ENCODE data around the gene FAM177A1.
A peak's percentile ranks its signal among the peaks of the same experiment; 100 is the strongest.
"Not testable (repeated sequence)": the region's sequence is repeated elsewhere in the genome, so short reads cannot be mapped to it uniquely, and the experiment has no call there.

FAM177A1 gene

GRCh38 chr14:35085441-35085840 lies 39.4 kb downstream of the FAM177A1 start:
- Histone ChIP-seq H3K27me3 (ENCODE audit: control insufficient read depth in 5 of 5, insufficient read depth in 4 of 5, low read length in 5 of 5) (no peaks in the 10 kb centered on the region), H3K4me3 (ENCODE audit: low read depth in 1 of 5, low read length in 5 of 5) (no peak overlapping the region), H3K4me1 (ENCODE audit: control insufficient read depth in 5 of 5, insufficient read depth in 5 of 5, low read length in 5 of 5) (no peaks in the 10 kb centered on the region), H3K9ac (ENCODE audit: low read length in 5 of 5) (no peak overlapping the region), H3K9me3 (ENCODE audit: control insufficient read depth in 5 of 5, low read length in 5 of 5) (no peaks in the 10 kb centered on the region), H3K27ac (ENCODE audit: low read depth, low read length) (no peak overlapping the region), H3K36me3 (ENCODE audit: control insufficient read depth in 5 of 5, insufficient read depth in 5 of 5, low read length in 5 of 5) (peaks cover 32 to 77% (median 50%) of the 10 kb centered on the region in 5 donors)

GRCh38 chr14:35088514-35088913 lies 42.4 kb downstream of the FAM177A1 start:
- no peaks in the 10 kb centered on the region for H3K27me3 ChIP-seq (ENCODE audit: control insufficient read depth in 5 of 5, insufficient read depth in 4 of 5, low read length in 5 of 5)
- H3K4me3 ChIP-seq (ENCODE audit: low read depth in 1 of 5, low read length in 5 of 5) = no peak overlapping the region
- H3K4me1 ChIP-seq (ENCODE audit: control insufficient read depth in 5 of 5, insufficient read depth in 5 of 5, low read length in 5 of 5) = no peaks in the 10 kb centered on the region
- no peaks in the 10 kb centered on the region for H3K9me3 ChIP-seq (ENCODE audit: control insufficient read depth in 5 of 5, low read length in 5 of 5)
- H3K27ac ChIP-seq (ENCODE audit: low read depth, low read length) = no peak overlapping the region
- H3K9ac ChIP-seq (ENCODE audit: low read length in 5 of 5) = no peak overlapping the region
- peaks cover 26 to 65% (median 38%) of the 10 kb centered on the region in 5 donors for H3K36me3 ChIP-seq (ENCODE audit: control insufficient read depth in 5 of 5, insufficient read depth in 5 of 5, low read length in 5 of 5)

GRCh38 chr14:35094645-35095044 lies 48.6 kb downstream of the FAM177A1 start:
- H3K27ac ChIP-seq (ENCODE audit: low read depth, low read length); H3K9ac ChIP-seq (ENCODE audit: low read length in 5 of 5); H3K4me3 ChIP-seq (ENCODE audit: low read depth in 1 of 5, low read length in 5 of 5); H3K4me1 ChIP-seq (ENCODE audit: control insufficient read depth in 5 of 5, insufficient read depth in 5 of 5, low read length in 5 of 5); H3K9me3 ChIP-seq (ENCODE audit: control insufficient read depth in 5 of 5, low read length in 5 of 5); H3K27me3 ChIP-seq (ENCODE audit: control insufficient read depth in 5 of 5, insufficient read depth in 4 of 5, low read length in 5 of 5): not testable (repeated sequence)
- H3K36me3 ChIP-seq (ENCODE audit: control insufficient read depth in 5 of 5, insufficient read depth in 5 of 5, low read length in 5 of 5) = peaks cover 21 to 71% (median 47%) of the 10 kb centered on the region in 5 donors

GRCh38 chr14:35107866-35108265 lies 61.8 kb downstream of the FAM177A1 start:
- Histone ChIP-seq H3K9ac (ENCODE audit: low read length in 5 of 5) (no peak overlapping the region), H3K4me1 (ENCODE audit: control insufficient read depth in 5 of 5, insufficient read depth in 5 of 5, low read length in 5 of 5) (no peaks in the 10 kb centered on the region), H3K4me3 (ENCODE audit: low read depth in 1 of 5, low read length in 5 of 5) (no peak overlapping the region), H3K9me3 (ENCODE audit: control insufficient read depth in 5 of 5, low read length in 5 of 5) (no peaks in the 10 kb centered on the region), H3K36me3 (ENCODE audit: control insufficient read depth in 5 of 5, insufficient read depth in 5 of 5, low read length in 5 of 5) (peaks cover 39 to 78% (median 51%) of the 10 kb centered on the region in 5 donors), H3K27me3 (ENCODE audit: control insufficient read depth in 5 of 5, insufficient read depth in 4 of 5, low read length in 5 of 5) (no peaks in the 10 kb centered on the region), H3K27ac (ENCODE audit: low read depth, low read length) (no peak overlapping the region)

- no peaks in the 10 kb centered on the region for H3K27me3 ChIP-seq (ENCODE audit: control insufficient read depth in 5 of 5, insufficient read depth in 4 of 5, low read length in 5 of 5)
- no peaks in the 10 kb centered on the region for H3K4me1 ChIP-seq (ENCODE audit: control insufficient read depth in 5 of 5, insufficient read depth in 5 of 5, low read length in 5 of 5)
- H3K4me3 ChIP-seq (ENCODE audit: low read depth in 1 of 5, low read length in 5 of 5) = no peak overlapping the region
- H3K36me3 ChIP-seq (ENCODE audit: control insufficient read depth in 5 of 5, insufficient read depth in 5 of 5, low read length in 5 of 5) = peaks cover 26 to 65% (median 47%) of the 10 kb centered on the region in 5 donors
- H3K27ac ChIP-seq (ENCODE audit: low read depth, low read length) = no peak overlapping the region
- no peaks in the 10 kb centered on the region for H3K9me3 ChIP-seq (ENCODE audit: control insufficient read depth in 5 of 5, low read length in 5 of 5)
- H3K9ac ChIP-seq (ENCODE audit: low read length in 5 of 5) = no peak overlapping the region
These were observed 66.6 kb downstream of the FAM177A1 start for GRCh38 chr14:35112641-35113040.

GRCh38 chr14:35113308-35113950 lies 67.4 kb downstream of the FAM177A1 start:
- peaks cover 23 to 62% (median 44%) of the 10 kb centered on the region in 5 donors for H3K36me3 ChIP-seq (ENCODE audit: control insufficient read depth in 5 of 5, insufficient read depth in 5 of 5, low read length in 5 of 5)

GRCh38 chr14:35114036-35114435 lies 68.0 kb downstream of the FAM177A1 start:
- Histone ChIP-seq H3K27me3 (ENCODE audit: control insufficient read depth in 5 of 5, insufficient read depth in 4 of 5, low read length in 5 of 5) (no peaks in the 10 kb centered on the region), H3K36me3 (ENCODE audit: control insufficient read depth in 5 of 5, insufficient read depth in 5 of 5, low read length in 5 of 5) (peaks cover 23 to 57% (median 44%) of the 10 kb centered on the region in 5 donors), H3K9ac (ENCODE audit: low read length in 5 of 5) (no peak overlapping the region), H3K27ac (ENCODE audit: low read depth, low read length) (no peak overlapping the region), H3K9me3 (ENCODE audit: control insufficient read depth in 5 of 5, low read length in 5 of 5) (no peaks in the 10 kb centered on the region), H3K4me1 (ENCODE audit: control insufficient read depth in 5 of 5, insufficient read depth in 5 of 5, low read length in 5 of 5) (no peaks in the 10 kb centered on the region), H3K4me3 (ENCODE audit: low read depth in 1 of 5, low read length in 5 of 5) (no peak overlapping the region)

More at GRCh38 chr14:35113308-35113950, 67.4 kb downstream of the FAM177A1 start:
- no peak overlapping the region for H3K4me3 ChIP-seq (ENCODE audit: low read depth in 1 of 5, low read length in 5 of 5)
- no peaks in the 10 kb centered on the region for H3K4me1 ChIP-seq (ENCODE audit: control insufficient read depth in 5 of 5, insufficient read depth in 5 of 5, low read length in 5 of 5)
- H3K27ac ChIP-seq (ENCODE audit: low read depth, low read length) = no peak overlapping the region
- no peak overlapping the region for H3K9ac ChIP-seq (ENCODE audit: low read length in 5 of 5)
- no peaks in the 10 kb centered on the region for H3K27me3 ChIP-seq (ENCODE audit: control insufficient read depth in 5 of 5, insufficient read depth in 4 of 5, low read length in 5 of 5)
- H3K9me3 ChIP-seq (ENCODE audit: control insufficient read depth in 5 of 5, low read length in 5 of 5) = no peaks in the 10 kb centered on the region

GRCh38 chr14:35116242-35116641 lies 70.2 kb downstream of the FAM177A1 start:
- Histone ChIP-seq H3K4me1 (ENCODE audit: control insufficient read depth in 5 of 5, insufficient read depth in 5 of 5, low read length in 5 of 5) (peaks cover 0 to 9% (median 8%) of the 10 kb centered on the region in 5 donors), H3K9me3 (ENCODE audit: control insufficient read depth in 5 of 5, low read length in 5 of 5) (no peaks in the 10 kb centered on the region), H3K4me3 (ENCODE audit: low read depth in 1 of 5, low read length in 5 of 5) (no peak overlapping the region), H3K9ac (ENCODE audit: low read length in 5 of 5) (no peak overlapping the region), H3K36me3 (ENCODE audit: control insufficient read depth in 5 of 5, insufficient read depth in 5 of 5, low read length in 5 of 5) (peaks cover 12 to 41% (median 28%) of the 10 kb centered on the region in 5 donors), H3K27ac (ENCODE audit: low read depth, low read length) (no peak overlapping the region), H3K27me3 (ENCODE audit: control insufficient read depth in 5 of 5, insufficient read depth in 4 of 5, low read length in 5 of 5) (no peaks in the 10 kb centered on the region)

- Histone ChIP-seq H3K9me3 (ENCODE audit: control insufficient read depth in 5 of 5, low read length in 5 of 5) (no peaks in the 10 kb centered on the region), H3K27me3 (ENCODE audit: control insufficient read depth in 5 of 5, insufficient read depth in 4 of 5, low read length in 5 of 5) (no peaks in the 10 kb centered on the region), H3K4me1 (ENCODE audit: control insufficient read depth in 5 of 5, insufficient read depth in 5 of 5, low read length in 5 of 5) (peaks cover 0 to 9% (median 9%) of the 10 kb centered on the region in 5 donors), H3K27ac (ENCODE audit: low read depth, low read length) (no peak overlapping the region), H3K36me3 (ENCODE audit: control insufficient read depth in 5 of 5, insufficient read depth in 5 of 5, low read length in 5 of 5) (peaks cover 10 to 32% (median 20%) of the 10 kb centered on the region in 5 donors), H3K4me3 (ENCODE audit: low read depth in 1 of 5, low read length in 5 of 5) (no peak overlapping the region), H3K9ac (ENCODE audit: low read length in 5 of 5) (no peak overlapping the region)
These were observed 71.0 kb downstream of the FAM177A1 start for GRCh38 chr14:35117112-35117511.

- Histone ChIP-seq H3K4me1 (ENCODE audit: control insufficient read depth in 5 of 5, insufficient read depth in 5 of 5, low read length in 5 of 5) (peaks cover 1 to 23% (median 20%) of the 10 kb centered on the region in 5 donors), H3K27ac (ENCODE audit: low read depth, low read length) (peak overlapping the region; percentile 98), H3K27me3 (ENCODE audit: control insufficient read depth in 5 of 5, insufficient read depth in 4 of 5, low read length in 5 of 5) (no peaks in the 10 kb centered on the region), H3K9me3 (ENCODE audit: control insufficient read depth in 5 of 5, low read length in 5 of 5) (no peaks in the 10 kb centered on the region), H3K36me3 (ENCODE audit: control insufficient read depth in 5 of 5, insufficient read depth in 5 of 5, low read length in 5 of 5) (peaks cover 0 to 2% (median 0%) of the 10 kb centered on the region in 5 donors), H3K4me3 (ENCODE audit: low read depth in 1 of 5, low read length in 5 of 5) (peak overlapping the region; percentile 89 to 100 (median 97)), H3K9ac (ENCODE audit: low read length in 5 of 5) (peak overlapping the region; percentile 97 to 100 (median 99))
These were observed 75.2 kb downstream of the FAM177A1 start for GRCh38 chr14:35121026-35121886.
